AG04449 (cell line): ENCODE measurements around the gene DNAI1.
A peak's percentile ranks its signal among the peaks of the same experiment; 100 is the strongest.

Source experiments
- CTCF ChIA-PET: fragments of 350-600 bp; formaldehyde crosslinking; extraction: SDS; loops from one replicate; lab custom pipeline; 2021; ENCODE audit warnings: antibody characterized with exemption; lab: Yijun Ruan, JAX
- POLR2A ChIA-PET: fragments of 400-600, 350-600 bp; formaldehyde crosslinking; extraction: SDS; loops from one replicate; lab custom pipeline; 2020; ENCODE audit warnings: antibody characterized with exemption, inconsistent platforms; lab: Yijun Ruan, JAX
- DNase-seq: peaks from one replicate; pipeline ENCODE4 v3.0.0-alpha.2; 2010; ENCODE audit warnings: low read depth, low spot score
- H3K4me3 ChIP-seq: 2 replicates; pipeline ENCODE4 v1.5.1; 2011; ENCODE audit warnings: low read depth, mild to moderate bottlenecking, control low read depth, low read length
- CTCF ChIP-seq: IDR thresholded peaks from one replicate; pipeline ENCODE4 v1.5.1; 2011; ENCODE audit warnings: mild to moderate bottlenecking, moderate library complexity, low read length, control low read depth, inconsistent platforms; ENCODE audit not compliant: insufficient read depth; ENCODE audit errors: missing control alignments

The DNAI1 gene

DNA sequence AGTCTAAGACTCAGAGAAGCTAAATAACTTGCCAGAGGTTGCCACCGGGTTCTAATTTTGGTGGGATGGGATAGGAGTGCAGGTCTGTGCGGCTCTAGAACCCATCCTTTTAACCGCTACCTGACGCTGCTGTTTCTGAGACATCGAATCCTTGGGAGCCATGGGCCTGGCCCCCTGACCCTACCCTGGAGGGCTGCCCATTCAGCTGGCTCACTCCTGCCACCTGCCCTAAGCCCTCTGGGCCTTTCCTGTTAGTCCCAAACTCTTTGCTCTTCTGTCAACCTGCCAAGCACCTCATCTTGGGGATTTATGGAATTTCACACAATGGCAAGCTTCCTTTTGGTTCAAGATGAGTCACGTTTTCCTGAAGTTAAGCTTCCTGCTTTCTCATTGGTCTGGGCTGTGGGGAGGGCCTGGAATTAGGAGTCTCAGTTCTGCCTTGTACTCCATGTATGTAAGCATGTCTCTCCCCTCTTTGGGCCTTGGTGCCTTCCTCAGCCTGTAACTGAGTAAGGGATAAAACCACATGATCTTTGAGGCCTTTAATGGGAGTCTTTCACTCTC, 37.6 kb downstream of the DNAI1 start:
- POLR2A ChIA-PET, result no interaction called here
- no peak for DNase-seq
- no peak for TF ChIP-seq CTCF
- CTCF ChIA-PET, result interaction anchor here (1.3 to 15.2 kb wide), 9 partner anchors 7 to 118 kb away, joined by 3 to 193 read pairs (median 5); no protein-coding TSS in a partner anchor
- H3K4me3 ChIP-seq, result no peak overlapping the region

DNA sequence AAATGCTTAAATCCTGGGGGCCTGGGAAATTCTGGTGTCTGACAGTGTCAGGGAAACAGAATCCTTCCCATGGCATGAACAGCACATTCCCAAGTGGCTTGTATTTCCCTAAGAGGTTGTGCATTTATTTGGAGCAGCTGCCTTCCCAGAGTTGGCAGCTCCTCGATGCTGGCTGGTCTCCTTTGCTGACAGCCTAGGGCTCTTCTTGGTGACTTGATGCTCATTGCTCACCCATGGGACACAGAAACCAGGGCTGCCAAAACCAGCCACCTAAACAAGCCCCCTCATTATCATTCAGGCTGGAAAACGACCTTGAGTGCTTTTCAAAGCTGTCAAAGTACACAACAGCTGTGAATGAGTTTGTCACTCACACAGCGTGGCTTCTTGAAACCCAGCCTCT, 39.9 kb downstream of the DNAI1 start:
- CTCF ChIA-PET, result interaction anchor here (0.6 to 15.2 kb wide), 6 partner anchors 35 to 246 kb away, joined by 3 to 193 read pairs (median 4); no protein-coding TSS in a partner anchor

GRCh38 chr9:34499076-34499475, 40.5 kb downstream of the DNAI1 start:
- H3K4me3 ChIP-seq, result no peak overlapping the region
- POLR2A ChIA-PET, result no interaction called here
- no peak for DNase-seq
- CTCF ChIA-PET, result interaction anchor here (1.0 to 15.2 kb wide), 7 partner anchors 15 to 95 kb away, joined by 3 to 193 read pairs (median 5); no protein-coding TSS in a partner anchor
- no peak for TF ChIP-seq CTCF

More for the DNA sequence above, 39.9 kb downstream of the DNAI1 start:
- H3K4me3 ChIP-seq, result no peak overlapping the region
- no peak for DNase-seq
- TF ChIP-seq CTCF, result no peak
- POLR2A ChIA-PET, result no interaction called here

- no peak for DNase-seq
- POLR2A ChIA-PET, result no interaction called here
- no peak overlapping the region for H3K4me3 ChIP-seq
- peak; percentile 90 for TF ChIP-seq CTCF
- CTCF ChIA-PET, result interaction anchor here (0.7 to 15.2 kb wide), 41 partner anchors 9 to 167 kb away, joined by 3 to 193 read pairs (median 7); partner anchors contain the start of genes DNAI1 and FAM219A
These were observed 42.1 kb downstream of the DNAI1 start for GRCh38 chr9:34500623-34501267.

GRCh38 chr9:34501372-34501771, 42.8 kb downstream of the DNAI1 start:
- ChIA-PET CTCF (interaction anchor here (0.9 to 15.2 kb wide), 40 partner anchors 10 to 168 kb away, joined by 3 to 193 read pairs (median 7); partner anchors contain the start of genes CNTFR, DNAI1 and FAM219A), POLR2A (interaction anchor here (0.8 kb wide), 1 partner anchor 12 kb away, joined by 3 read pairs; no protein-coding TSS in a partner anchor)
- H3K4me3 ChIP-seq, result no peak overlapping the region
- no peak for DNase-seq
- TF ChIP-seq CTCF, result no peak
